SU-DHL-6 (cell line): ENCODE results near the gene SRF.

ENCODE experiments used
- EZH2phosphoT487 ChIP-seq: fragments of 200-600 bp; sonication (generic), shearing (Covaris generic); conservative IDR thresholded peaks from 2 replicates; pipeline ENCODE4 v1.6.1; 2018; ENCODE audit warnings: mild to moderate bottlenecking, antibody characterized with exemption, low read length, moderate library complexity, mixed read lengths
- TF ChIP-seq, protein P1 (sequence below): fragments of 200-600 bp; sonication (generic); IDR thresholded peaks from one replicate; pipeline ENCODE4 v1.5.1; 2017; ENCODE audit warnings: antibody characterized with exemption, mild to moderate bottlenecking, low read length, moderate library complexity; ENCODE audit not compliant: insufficient read depth, poor library complexity, severe bottlenecking

DNA sequence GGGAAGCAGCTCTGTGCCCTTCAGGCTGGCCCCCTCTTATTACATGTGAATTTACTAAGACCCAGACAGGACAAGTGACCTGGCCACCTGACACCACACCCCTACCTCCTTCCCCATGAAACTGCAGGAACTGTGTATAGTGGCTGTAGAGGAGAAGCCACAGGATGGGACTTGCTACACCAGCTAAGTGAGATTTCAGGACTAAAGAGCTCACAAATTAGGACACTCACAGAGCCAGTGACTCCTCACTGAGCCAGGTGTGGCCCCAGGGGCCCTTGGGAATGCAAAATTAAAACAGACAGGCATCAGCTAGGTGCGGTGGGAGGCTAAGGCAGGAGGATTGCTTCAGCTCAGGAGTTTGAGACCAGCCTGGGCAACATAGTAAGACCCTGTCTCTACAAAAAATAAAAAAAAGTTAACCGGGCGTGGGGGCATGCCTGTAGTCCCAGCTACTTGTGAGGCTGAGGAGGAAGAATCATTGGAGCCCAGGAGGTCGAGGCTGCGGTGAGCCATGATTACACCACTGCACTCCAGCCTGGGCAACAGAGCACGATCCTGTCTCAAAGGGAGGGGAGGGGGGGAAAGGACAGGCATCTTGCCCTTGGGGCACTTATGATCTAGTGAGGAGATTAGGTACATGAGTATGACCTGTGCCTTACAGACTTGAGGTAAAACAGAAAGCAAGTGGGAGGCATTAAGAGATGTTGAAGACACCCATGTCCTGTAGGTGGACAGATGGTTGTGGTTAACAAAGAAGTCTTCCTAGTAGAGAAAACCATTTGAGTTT lies 23.2 kb upstream of the SRF start:
- TF ChIP-seq, protein P1, sequence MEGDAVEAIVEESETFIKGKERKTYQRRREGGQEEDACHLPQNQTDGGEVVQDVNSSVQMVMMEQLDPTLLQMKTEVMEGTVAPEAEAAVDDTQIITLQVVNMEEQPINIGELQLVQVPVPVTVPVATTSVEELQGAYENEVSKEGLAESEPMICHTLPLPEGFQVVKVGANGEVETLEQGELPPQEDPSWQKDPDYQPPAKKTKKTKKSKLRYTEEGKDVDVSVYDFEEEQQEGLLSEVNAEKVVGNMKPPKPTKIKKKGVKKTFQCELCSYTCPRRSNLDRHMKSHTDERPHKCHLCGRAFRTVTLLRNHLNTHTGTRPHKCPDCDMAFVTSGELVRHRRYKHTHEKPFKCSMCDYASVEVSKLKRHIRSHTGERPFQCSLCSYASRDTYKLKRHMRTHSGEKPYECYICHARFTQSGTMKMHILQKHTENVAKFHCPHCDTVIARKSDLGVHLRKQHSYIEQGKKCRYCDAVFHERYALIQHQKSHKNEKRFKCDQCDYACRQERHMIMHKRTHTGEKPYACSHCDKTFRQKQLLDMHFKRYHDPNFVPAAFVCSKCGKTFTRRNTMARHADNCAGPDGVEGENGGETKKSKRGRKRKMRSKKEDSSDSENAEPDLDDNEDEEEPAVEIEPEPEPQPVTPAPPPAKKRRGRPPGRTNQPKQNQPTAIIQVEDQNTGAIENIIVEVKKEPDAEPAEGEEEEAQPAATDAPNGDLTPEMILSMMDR = no peak
- TF ChIP-seq EZH2phosphoT487 = no peak
